Measurements from ENCODE around the gene DRD2.

The DRD2 gene

GRCh38 chr11:113420808-113421207 lies 54.4 kb downstream of the DRD2 start:
- TF ChIP-seq CTCF (IDR thresholded peaks at IDR 0.05; ENCODE audit: low read depth, low read length, missing control alignments): no peak
- H3K4me3 ChIP-seq (replicated peaks; ENCODE audit: low read depth, low read length): no peak overlapping the region
- DNase-seq (ENCODE audit: extremely low read depth, low read depth): no peak

- DNase-seq (ENCODE audit: extremely low read depth, low read depth): no peak
- no peak overlapping the region for H3K4me3 ChIP-seq (replicated peaks; ENCODE audit: low read depth, low read length)
- TF ChIP-seq CTCF (IDR thresholded peaks at IDR 0.05; ENCODE audit: low read depth, low read length, missing control alignments): no peak
These were observed 55.7 kb downstream of the DRD2 start for GRCh38 chr11:113419454-113420003.

GRCh38 chr11:113417428-113417827 lies 57.8 kb downstream of the DRD2 start:
- TF ChIP-seq CTCF (IDR thresholded peaks at IDR 0.05; ENCODE audit: low read depth, low read length, missing control alignments): no peak
- DNase-seq (ENCODE audit: extremely low read depth, low read depth): no peak
- H3K4me3 ChIP-seq (replicated peaks; ENCODE audit: low read depth, low read length): no peak overlapping the region

- H3K4me3 ChIP-seq (replicated peaks; ENCODE audit: low read depth, low read length): no peak overlapping the region
- TF ChIP-seq CTCF (IDR thresholded peaks at IDR 0.05; ENCODE audit: low read depth, low read length, missing control alignments): no peak
- DNase-seq (ENCODE audit: extremely low read depth, low read depth): no peak
These were observed 59.9 kb downstream of the DRD2 start for GRCh38 chr11:113415343-113415742.

GRCh38 chr11:113412675-113413074 lies 62.5 kb downstream of the DRD2 start:
- DNase-seq (ENCODE audit: extremely low read depth, low read depth): no peak
- no peak for TF ChIP-seq CTCF (IDR thresholded peaks at IDR 0.05; ENCODE audit: low read depth, low read length, missing control alignments)
- no peak overlapping the region for H3K4me3 ChIP-seq (replicated peaks; ENCODE audit: low read depth, low read length)

- H3K4me3 ChIP-seq (replicated peaks; ENCODE audit: low read depth, low read length): no peak overlapping the region
- TF ChIP-seq CTCF (IDR thresholded peaks at IDR 0.05; ENCODE audit: low read depth, low read length, missing control alignments): no peak
- no peak for DNase-seq (ENCODE audit: extremely low read depth, low read depth)
These were observed 63.7 kb downstream of the DRD2 start for GRCh38 chr11:113411536-113411935.

All from HFF-Myc (cell line).